ENCODE data around the gene FBXO24. TPM values are rescaled to one million over a fixed set of nuclear protein-coding genes. Genes with fewer than 3 reads are reported as not detected.
A peak's percentile ranks its signal among the peaks of the same experiment; 100 is the strongest.
"Not testable (repeated sequence)": the region's sequence is repeated elsewhere in the genome, so short reads cannot be mapped to it uniquely, and the experiment has no call there.

The FBXO24 gene, protein sequence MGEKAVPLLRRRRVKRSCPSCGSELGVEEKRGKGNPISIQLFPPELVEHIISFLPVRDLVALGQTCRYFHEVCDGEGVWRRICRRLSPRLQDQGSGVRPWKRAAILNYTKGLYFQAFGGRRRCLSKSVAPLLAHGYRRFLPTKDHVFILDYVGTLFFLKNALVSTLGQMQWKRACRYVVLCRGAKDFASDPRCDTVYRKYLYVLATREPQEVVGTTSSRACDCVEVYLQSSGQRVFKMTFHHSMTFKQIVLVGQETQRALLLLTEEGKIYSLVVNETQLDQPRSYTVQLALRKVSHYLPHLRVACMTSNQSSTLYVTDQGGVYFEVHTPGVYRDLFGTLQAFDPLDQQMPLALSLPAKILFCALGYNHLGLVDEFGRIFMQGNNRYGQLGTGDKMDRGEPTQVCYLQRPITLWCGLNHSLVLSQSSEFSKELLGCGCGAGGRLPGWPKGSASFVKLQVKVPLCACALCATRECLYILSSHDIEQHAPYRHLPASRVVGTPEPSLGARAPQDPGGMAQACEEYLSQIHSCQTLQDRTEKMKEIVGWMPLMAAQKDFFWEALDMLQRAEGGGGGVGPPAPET
- total RNA-seq = 0.50 and 0.61 TPM in 2 replicates
- long read RNA-seq = 0 reads

DNA sequence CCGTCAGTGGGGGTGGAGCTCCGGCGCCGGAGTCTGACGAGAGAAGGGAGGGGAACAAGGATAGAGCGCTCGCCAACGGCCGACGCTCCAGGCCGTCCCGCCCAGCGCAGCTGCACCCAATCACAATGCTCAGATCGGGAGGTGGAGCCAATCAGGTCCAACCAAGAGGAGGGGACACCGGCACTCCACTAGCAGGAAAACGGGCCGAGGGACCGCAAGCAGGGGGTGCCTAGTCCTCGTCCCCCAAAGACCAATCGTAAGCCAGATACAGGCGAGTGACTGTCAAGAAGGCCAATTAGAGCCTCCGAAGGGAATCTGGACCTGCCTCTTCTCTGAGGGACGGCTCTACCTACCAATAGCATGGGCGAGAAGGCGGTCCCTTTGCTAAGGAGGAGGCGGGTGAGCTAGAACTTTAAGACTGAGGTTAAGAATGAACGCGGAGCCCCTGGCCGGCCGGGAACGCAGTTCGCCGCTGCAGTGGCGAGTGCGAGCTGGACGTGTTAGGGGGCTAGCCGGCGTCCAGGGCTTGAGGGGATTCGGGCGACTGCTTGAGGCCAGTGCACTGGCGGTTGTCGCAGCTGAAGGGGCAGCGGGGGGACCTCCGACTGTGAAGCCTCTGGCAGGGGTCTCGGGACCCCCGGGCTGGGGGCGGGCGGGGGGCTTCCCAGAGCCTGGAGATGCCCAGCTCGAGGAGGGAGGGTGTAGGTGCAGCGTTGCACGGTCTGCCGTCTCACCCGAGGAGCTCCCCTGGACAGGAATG lies at the start of gene FBXO24:
Gene FBXO24, plus strand, starts transcription at position 63 of the 760 bp plus-strand sequence. Its CDS starts 298 bp downstream, at position 361.
- peaks cover 49% of the 10 kb centered on the region for H3K4me1 Mint-ChIP-seq
- peak within 1 kb of the TSS; percentile 94 for H3K27ac Mint-ChIP-seq (ENCODE audit: unreplicated experiment)
- TF ChIP-seq, protein P1, sequence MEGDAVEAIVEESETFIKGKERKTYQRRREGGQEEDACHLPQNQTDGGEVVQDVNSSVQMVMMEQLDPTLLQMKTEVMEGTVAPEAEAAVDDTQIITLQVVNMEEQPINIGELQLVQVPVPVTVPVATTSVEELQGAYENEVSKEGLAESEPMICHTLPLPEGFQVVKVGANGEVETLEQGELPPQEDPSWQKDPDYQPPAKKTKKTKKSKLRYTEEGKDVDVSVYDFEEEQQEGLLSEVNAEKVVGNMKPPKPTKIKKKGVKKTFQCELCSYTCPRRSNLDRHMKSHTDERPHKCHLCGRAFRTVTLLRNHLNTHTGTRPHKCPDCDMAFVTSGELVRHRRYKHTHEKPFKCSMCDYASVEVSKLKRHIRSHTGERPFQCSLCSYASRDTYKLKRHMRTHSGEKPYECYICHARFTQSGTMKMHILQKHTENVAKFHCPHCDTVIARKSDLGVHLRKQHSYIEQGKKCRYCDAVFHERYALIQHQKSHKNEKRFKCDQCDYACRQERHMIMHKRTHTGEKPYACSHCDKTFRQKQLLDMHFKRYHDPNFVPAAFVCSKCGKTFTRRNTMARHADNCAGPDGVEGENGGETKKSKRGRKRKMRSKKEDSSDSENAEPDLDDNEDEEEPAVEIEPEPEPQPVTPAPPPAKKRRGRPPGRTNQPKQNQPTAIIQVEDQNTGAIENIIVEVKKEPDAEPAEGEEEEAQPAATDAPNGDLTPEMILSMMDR (conservative IDR thresholded peaks at IDR 0.05) = no peak
- no peaks in the 10 kb centered on the region for H3K27me3 Mint-ChIP-seq (ENCODE audit: low read depth)
- H3K36me3 Mint-ChIP-seq (ENCODE audit: low read depth) = no peaks in the 10 kb centered on the region
- DNase-seq (ENCODE audit: low read depth, low spot score) = peak; percentile 98
- H3K9me3 Mint-ChIP-seq = no peaks in the 10 kb centered on the region
- peak within 1 kb of the TSS; percentile 96 for H3K4me3 Mint-ChIP-seq

DNA sequence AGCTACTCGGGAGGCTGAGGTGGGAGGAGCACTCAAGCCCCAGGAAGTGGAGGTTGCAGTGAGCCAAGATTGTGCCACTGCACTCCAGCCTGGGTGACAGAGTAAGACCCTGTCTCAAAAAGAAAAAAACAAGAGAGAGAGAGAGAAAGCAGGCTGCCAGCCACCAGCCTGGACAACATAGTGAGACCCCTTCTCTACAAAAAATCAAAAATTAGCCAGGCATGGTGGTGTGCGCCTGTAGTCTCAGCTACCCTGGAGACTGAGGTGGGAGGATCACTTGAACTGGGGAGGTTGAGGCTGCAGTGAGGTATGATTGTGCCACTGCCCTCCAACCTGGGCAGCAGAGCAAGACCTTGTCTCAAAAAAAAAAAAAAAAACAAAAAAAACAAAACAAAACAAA lies 49.4 kb upstream of the FBXO24 start:
- peaks cover 22% of the 10 kb centered on the region for H3K4me1 Mint-ChIP-seq
- not testable (repeated sequence) for H3K27ac Mint-ChIP-seq (ENCODE audit: unreplicated experiment); DNase-seq (ENCODE audit: low read depth, low spot score); H3K9me3 Mint-ChIP-seq; H3K36me3 Mint-ChIP-seq (ENCODE audit: low read depth); H3K4me3 Mint-ChIP-seq; H3K27me3 Mint-ChIP-seq (ENCODE audit: low read depth)

- H3K4me3 Mint-ChIP-seq = peak overlapping the region; percentile 93
- no peaks in the 10 kb centered on the region for H3K27me3 Mint-ChIP-seq (ENCODE audit: low read depth)
- TF ChIP-seq, protein P1 (conservative IDR thresholded peaks at IDR 0.05) = no peak
- H3K4me1 Mint-ChIP-seq = peaks cover 26% of the 10 kb centered on the region
- no peak for DNase-seq (ENCODE audit: low read depth, low spot score)
- H3K36me3 Mint-ChIP-seq (ENCODE audit: low read depth) = no peaks in the 10 kb centered on the region
- no peaks in the 10 kb centered on the region for H3K9me3 Mint-ChIP-seq
- H3K27ac Mint-ChIP-seq (ENCODE audit: unreplicated experiment) = no peak overlapping the region
Observed at GRCh38 chr7:100538348-100538653, 47.8 kb upstream of the FBXO24 start.

DNA sequence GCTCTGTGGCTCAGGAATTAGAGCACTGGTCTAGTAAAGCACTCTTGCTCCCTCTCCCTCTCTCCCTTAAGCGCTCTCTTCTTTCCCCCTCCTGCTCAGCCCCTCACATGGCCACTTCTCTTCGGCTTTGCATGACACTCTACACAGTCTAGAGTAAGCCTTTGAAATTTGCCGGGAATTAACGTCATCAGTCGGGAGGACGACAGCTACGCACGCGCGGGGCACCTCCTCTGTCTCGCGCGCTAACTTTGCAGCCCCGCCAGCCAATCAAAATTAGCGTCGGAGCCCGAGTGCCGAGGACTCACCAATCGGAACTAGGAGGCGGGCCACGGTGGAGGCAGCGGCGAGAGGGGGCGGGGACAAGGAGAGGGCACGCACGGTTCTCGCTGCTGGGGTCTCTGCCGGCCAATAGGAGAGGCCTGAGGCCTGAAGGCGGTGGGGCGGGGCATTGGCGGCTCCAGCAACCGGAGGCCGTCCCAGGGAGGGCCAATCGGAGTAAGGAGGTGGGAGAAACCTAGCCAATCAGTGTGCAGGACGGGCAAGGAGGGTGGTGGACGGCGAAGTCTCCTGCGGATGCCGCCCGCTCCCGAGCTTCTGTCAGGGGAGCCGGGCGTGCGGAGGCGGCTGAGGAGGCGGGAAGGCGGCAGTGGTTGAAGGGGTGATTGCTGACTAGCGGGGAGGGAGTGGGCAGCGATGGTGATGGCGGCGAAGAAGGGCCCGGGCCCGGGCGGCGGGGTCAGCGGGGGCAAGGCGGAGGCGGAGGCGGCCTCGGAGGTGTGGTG lies 47.3 kb upstream of the FBXO24 start, which contains the start of gene AGFG2:
Gene AGFG2, plus strand, starts transcription at position 550 of the 782 bp plus-strand sequence. Its CDS starts 144 bp downstream, at position 694.
- Mint-ChIP-seq H3K9me3 (no peaks in the 10 kb centered on the region), H3K27me3 (ENCODE audit: low read depth) (no peaks in the 10 kb centered on the region), H3K27ac (ENCODE audit: unreplicated experiment) (peak within 1 kb of the TSS; percentile 63), H3K4me3 (peak within 1 kb of the TSS; percentile 93), H3K4me1 (peaks cover 26% of the 10 kb centered on the region), H3K36me3 (ENCODE audit: low read depth) (no peaks in the 10 kb centered on the region)
- peak; percentile 99 for DNase-seq (ENCODE audit: low read depth, low spot score)
- TF ChIP-seq, protein P1 (conservative IDR thresholded peaks at IDR 0.05) = no peak

DNA sequence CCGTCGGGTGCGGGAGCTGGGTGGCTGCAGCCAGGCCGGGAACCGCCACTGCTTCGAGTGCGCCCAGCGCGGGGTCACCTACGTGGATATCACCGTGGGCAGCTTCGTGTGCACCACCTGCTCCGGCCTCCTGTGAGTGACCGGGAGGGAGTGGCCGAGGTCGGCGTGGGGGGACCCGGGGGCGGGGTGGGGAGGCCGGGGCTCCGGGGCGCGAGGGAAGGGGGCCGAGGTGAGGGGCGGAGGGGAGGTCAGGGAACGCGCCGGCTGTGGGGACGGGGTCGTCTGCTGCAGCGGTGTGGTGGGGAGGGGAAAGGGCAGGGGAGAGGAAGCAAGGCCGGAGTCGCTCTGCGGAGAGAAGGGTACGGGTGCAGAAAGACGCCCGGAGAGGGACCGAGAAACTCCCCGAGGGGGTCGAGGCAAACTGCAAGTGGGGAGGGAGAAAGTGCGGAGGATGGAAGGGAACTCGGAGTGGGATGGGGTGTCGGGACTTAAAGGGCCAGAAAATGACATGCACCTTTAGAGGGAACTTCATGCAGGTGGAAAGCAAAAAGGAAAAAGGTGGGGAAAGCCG lies 46.6 kb upstream of the FBXO24 start:
- no peak overlapping the region for H3K27ac Mint-ChIP-seq (ENCODE audit: unreplicated experiment)
- H3K4me3 Mint-ChIP-seq = peak overlapping the region; percentile 93
- no peaks in the 10 kb centered on the region for H3K9me3 Mint-ChIP-seq
- peaks cover 26% of the 10 kb centered on the region for H3K4me1 Mint-ChIP-seq
- peak; percentile 7 for DNase-seq (ENCODE audit: low read depth, low spot score)
- TF ChIP-seq, protein P1 (conservative IDR thresholded peaks at IDR 0.05) = no peak
- H3K27me3 Mint-ChIP-seq (ENCODE audit: low read depth) = no peaks in the 10 kb centered on the region
- H3K36me3 Mint-ChIP-seq (ENCODE audit: low read depth) = no peaks in the 10 kb centered on the region
